IMR-90 (cell line): Measurements from ENCODE around the gene SLC15A1.

Source experiments
- BHLHE40 ChIP-seq: fragments of 150-350 bp; IDR thresholded peaks from 2 replicates; pipeline ENCODE4 v1.6.1; 2016; ENCODE audit warnings: mild to moderate bottlenecking, low read depth, low read length
- CEBPB ChIP-seq: IDR thresholded peaks from 2 replicates; pipeline ENCODE4 v1.6.1; 2012; ENCODE audit warnings: low read depth, low read length, improper control_type of control experiment
- CTCF ChIP-seq: conservative IDR thresholded peaks from 2 replicates; pipeline ENCODE4 v1.5.1; 2012; ENCODE audit warnings: mild to moderate bottlenecking, low read depth, low read length, improper control_type of control experiment
- FOS ChIP-seq: fragments of 150-350 bp; IDR thresholded peaks from 2 replicates; pipeline ENCODE4 v1.6.1; 2016; ENCODE audit warnings: low read depth, low read length
- MAFK ChIP-seq: IDR thresholded peaks from 2 replicates; pipeline ENCODE4 v1.6.1; 2012; ENCODE audit warnings: low read depth, low read length, improper control_type of control experiment
- MXI1 ChIP-seq: IDR thresholded peaks from 2 replicates; pipeline ENCODE4 v1.6.1; 2012; ENCODE audit warnings: low read depth, mild to moderate bottlenecking, low read length, moderate library complexity, borderline replicate concordance
- NFE2L2 ChIP-seq: fragments of 150-350 bp; IDR thresholded peaks from 2 replicates; pipeline ENCODE4 v1.6.1; 2016; ENCODE audit warnings: low read depth, mild to moderate bottlenecking, low read length
- POLR2A ChIP-seq: IDR thresholded peaks from 2 replicates; pipeline ENCODE4 v1.6.1; 2012; ENCODE audit warnings: mild to moderate bottlenecking, low read depth, low read length
- RAD21 ChIP-seq: IDR thresholded peaks from 2 replicates; pipeline ENCODE4 v1.6.1; 2012; ENCODE audit warnings: low read length, improper control_type of control experiment
- RCOR1 ChIP-seq: IDR thresholded peaks from 2 replicates; pipeline ENCODE4 v1.6.1; 2012; ENCODE audit warnings: mild to moderate bottlenecking, low read length, improper control_type of control experiment; ENCODE audit not compliant: insufficient replicate concordance
- RFX5 ChIP-seq: IDR thresholded peaks from 2 replicates; pipeline ENCODE4 v1.8.0; 2012; ENCODE audit warnings: low read depth, mild to moderate bottlenecking, low read length, moderate library complexity
- SMC3 ChIP-seq: fragments of 150-350 bp; IDR thresholded peaks from 2 replicates; pipeline ENCODE4 v1.6.1; 2016; ENCODE audit warnings: low read depth, mild to moderate bottlenecking, antibody characterized with exemption, low read length, moderate library complexity
- TF ChIP-seq, protein P1 (sequence below): fragments of 150-350 bp; IDR thresholded peaks from 2 replicates; pipeline ENCODE4 v1.6.1; 2017; ENCODE audit warnings: mild to moderate bottlenecking, antibody characterized with exemption, low read length, low read depth

DNA sequence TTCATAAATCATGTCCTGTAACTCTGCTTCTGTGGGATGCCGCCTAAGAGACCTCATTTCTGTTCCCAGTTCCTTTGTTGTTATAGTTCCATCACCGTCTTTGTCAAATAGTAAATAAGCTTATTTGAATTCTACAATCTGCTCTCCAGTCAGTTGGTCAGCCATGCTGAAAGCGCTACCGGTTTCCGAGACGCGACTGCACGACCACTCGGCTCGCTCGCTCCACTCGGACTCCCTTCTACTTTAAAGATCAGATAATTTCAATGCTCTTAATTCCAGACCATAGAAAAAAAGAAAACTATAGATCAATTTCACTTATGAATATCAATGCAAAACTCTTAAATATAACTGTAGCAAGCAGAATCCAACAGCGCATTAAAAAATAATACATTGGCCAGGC lies 111.4 kb downstream of the SLC15A1 start:
- no peak for TF ChIP-seq FOS
- no peak for TF ChIP-seq CEBPB
- TF ChIP-seq CTCF = no peak
- TF ChIP-seq MAFK = no peak
- TF ChIP-seq SMC3 = no peak
- no peak for TF ChIP-seq RFX5
- TF ChIP-seq RAD21 = no peak
- no peak for TF ChIP-seq MXI1
- TF ChIP-seq POLR2A = no peak
- TF ChIP-seq BHLHE40 = no peak
- TF ChIP-seq, protein P1, sequence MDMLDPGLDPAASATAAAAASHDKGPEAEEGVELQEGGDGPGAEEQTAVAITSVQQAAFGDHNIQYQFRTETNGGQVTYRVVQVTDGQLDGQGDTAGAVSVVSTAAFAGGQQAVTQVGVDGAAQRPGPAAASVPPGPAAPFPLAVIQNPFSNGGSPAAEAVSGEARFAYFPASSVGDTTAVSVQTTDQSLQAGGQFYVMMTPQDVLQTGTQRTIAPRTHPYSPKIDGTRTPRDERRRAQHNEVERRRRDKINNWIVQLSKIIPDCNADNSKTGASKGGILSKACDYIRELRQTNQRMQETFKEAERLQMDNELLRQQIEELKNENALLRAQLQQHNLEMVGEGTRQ = no peak
- TF ChIP-seq RCOR1 = no peak
- TF ChIP-seq NFE2L2 = no peak
